ENCODE results near the gene HOXD4.

HOXD4 gene

DNA sequence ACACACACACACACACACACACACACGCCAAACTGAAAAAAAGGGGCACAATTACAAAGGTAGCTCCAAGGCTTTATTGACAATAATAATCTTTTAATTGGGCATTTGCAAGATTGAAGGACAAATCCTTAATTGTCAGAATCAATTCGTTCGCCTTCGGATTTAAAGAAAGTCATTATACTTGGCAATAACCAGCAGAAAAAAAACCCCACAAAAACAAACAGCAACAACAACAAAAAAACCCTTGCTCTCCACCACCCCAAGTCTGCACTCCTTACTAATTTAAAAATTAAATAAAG, 23.6 kb upstream of the HOXD4 start:
- no peak for DNase-seq

DNA sequence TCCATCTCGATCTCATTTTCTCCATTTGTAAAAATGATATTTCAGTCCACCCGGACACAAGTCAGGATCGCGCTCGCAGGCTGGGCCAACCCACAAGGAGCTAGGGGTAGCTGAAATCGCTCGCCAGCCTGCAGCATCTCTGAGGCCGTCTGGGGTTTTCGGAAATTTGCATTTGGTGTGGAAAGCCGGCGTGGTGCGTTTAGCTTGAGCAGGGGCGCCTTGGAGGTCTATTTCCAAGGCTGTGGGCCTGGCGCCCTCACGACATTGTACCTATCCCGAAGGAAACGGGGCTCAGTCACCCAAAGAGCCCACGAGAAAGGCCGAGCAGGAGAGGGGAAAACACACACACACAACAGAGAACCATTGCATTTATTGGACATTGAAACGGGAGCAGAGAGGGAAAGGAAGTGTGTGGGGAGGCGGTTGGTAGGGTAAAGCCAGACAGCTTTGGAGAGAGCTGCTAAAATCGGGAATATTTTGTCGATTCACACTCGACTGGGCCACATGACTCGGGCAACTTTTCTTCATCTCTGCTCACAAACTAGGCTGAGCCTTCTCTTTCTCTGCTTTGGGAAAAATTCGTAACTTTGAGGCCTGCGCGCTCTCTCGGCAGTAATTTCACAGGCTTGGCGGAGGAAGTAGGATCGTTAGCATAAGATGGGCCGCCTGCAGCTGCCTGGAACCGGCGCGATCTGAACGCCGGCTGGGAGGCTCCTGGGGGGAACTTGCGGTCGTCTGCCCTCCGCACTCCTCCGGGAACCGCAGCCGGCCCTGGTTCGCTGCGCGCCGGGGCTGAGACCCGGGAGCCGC, 23.0 kb upstream of the HOXD4 start:
- DNase-seq: no peak

DNA sequence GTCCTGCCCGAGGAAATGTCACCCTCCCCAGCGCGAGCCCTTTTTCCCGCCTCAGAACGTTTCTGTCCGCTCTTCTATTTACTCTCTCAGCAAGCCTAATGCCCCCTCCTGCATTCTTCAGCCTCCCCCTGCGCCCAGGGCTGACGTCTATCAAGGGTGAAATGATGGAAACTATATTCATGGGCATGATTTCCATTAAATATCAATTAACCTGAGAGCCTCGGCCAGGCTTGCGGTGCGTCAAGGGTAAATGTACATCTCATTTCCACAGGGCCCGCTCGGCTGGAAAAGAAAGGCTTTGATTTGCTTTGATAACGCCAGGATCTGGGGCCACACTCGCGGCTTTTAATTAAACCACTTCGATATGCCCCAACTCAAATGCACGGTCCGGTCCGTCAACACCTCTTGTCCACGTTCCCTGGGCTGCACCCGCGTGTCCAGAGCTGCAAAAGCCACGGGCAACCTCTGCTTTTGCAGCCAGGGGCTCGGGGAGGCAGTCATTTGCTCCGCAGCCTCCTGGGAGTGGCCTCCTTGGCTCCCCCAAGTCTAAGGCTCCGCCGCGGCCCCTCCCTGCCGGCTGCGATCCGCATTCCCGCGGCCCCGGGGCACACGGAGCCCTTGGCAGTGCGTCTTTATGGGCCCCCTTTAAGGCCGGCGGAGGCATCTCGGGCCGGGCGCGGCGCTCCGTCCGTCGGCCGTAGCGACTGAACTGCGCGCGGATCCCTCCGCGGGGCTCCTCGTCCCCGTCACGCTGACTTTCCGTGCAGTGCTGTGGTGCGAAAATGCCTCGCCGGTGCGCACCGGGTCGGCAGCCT, 22.2 kb upstream of the HOXD4 start, which contains the start of gene HOXD8:
Gene HOXD8, plus strand, starts transcription at position 724 of the 815 bp plus-strand sequence. CDS start 662 bp downstream, outside the sequence.
- DNase-seq: no peak

DNA sequence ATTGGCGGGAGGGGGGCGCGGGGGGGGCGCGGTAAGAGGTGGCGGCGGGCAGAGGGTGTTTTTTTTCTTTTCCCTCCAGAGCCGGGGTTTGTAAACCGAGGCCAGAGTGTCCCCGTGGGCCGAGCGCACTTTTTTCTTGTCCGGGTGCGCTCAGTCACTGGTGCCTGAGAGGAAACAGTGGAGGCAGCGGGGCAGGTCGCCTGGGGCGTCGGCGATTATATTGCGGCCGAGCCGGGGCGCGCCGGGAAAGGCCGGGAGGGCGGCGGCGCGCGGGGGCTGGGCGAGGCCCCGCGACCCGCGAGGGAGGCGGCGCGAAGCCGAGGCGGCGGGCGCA, 21.6 kb upstream of the HOXD4 start:
- DNase-seq: no peak

DNA sequence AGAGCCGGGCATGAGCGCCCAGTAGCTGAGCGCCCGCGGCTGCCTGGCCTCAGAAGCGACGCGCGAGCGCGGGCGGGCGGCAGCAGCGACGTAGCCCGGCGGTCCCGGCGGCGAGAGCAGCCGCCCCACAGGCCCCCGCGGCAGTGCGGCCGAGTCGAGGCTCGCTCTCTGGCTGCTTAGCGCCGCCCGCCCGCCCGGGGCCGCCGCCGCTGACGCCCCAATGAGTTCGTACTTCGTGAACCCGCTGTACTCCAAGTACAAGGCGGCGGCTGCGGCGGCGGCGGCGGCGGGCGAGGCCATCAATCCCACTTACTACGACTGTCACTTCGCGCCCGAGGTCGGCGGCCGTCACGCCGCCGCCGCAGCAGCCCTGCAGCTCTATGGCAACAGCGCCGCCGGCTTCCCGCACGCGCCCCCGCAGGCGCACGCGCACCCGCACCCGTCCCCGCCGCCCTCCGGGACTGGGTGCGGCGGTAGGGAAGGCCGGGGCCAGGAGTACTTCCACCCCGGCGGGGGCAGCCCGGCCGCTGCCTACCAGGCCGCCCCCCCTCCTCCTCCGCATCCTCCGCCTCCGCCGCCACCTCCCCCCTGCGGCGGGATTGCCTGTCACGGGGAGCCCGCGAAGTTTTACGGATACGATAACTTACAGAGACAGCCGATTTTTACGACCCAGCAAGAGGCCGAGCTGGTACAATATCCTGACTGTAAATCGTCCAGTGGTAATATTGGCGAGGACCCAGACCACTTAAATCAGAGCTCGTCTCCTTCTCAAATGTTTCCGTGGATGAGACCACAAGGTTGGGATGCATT, 21.0 kb upstream of the HOXD4 start:
- peak in 1 of 2 experiments; percentile 20 for DNase-seq

DNA sequence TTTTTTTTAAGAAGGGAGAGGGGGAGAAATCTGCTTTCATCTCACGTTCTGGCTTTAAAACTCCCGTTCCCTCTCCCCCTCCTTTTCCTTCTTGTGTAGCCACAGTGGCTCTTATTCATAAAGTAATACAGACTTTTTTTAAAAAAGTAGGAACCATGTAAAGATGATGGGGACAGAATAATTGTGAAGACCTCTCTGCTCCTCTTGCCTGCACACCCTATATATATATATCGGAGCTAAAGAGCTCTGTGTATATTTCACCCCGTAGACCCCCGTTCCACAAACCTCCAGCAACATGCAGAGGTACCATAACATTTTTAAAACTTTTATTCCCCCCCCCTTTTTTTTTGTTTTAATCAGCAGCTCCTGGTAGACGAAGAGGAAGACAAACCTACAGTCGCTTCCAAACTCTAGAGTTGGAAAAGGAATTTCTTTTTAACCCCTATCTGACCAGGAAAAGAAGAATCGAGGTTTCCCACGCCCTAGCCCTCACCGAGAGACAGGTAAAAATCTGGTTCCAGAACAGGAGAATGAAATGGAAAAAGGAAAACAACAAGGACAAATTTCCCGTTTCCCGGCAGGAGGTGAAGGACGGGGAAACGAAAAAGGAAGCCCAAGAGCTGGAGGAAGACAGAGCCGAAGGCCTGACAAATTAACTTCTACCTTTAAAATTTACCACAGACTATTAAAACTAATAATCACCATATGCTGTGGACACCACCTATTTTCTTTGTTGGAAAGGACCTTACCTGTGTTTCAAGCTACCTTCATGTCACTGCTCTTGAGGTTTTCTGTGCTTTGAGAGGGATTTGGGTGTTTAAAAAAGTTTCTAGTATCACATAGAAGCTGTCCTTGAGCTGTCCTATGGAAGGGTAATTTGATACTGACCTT, 20.1 kb upstream of the HOXD4 start:
- DNase-seq: no peak

DNA sequence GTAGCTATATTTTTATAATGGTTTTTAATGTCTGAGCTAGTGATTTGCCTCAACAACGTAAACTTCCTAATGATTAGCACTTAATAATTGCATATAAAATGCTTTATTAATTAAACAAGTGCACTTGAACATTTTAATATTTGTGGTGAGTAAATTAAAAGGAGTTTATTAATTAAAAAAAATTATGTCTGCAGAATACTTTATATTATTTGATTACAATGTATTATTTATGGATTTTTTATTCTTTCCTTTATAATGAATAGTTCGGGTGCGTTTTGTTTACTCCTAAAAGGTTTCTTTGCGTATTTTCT, 19.5 kb upstream of the HOXD4 start:
- no peak for DNase-seq

DNA sequence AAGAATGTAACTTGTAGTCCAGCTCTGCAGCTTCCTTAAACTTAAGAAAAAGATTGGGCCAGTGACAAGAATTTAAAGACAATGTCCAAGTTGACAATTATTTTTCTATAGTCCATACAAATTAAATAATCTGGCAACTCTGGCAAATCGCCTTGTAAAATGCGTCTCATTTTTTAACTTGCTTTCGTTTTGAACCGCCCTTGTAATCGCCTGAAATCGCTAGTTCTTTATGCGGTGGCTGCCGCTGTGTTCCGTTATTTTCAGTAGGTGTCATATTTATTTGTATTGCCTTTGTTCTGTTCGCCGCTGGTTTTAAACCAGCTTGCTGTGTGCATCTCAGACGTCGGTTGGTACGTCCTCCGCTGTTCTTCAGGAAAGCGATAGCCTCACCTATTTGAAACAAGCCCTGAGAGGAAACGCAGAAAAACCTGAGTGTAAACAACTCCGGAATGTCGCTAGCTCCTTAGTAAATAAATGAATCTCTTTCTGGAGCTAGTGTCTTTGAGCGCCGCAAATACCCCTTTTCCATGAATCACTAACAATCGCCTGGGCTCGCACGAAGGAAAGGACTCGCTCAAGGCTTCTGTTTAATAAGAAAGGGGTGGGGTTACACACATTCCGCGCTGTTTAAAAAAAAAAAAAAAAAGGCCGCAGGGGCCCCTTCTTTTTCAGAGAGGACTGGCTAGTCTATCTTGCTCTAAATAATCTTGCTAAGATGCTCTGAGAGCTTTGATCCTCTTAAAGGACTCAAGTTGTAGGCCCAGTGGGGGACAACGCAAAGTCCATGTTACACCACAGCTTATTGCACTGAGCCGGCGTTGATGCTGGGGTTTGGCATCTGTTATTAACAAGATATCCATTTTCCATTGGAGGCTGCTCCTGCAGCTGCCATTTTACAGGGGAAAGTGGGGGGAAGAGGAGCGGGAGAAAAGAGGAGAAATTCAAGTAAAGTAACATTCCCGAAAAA, 18.9 kb upstream of the HOXD4 start:
- DNase-seq: no peak

DNA sequence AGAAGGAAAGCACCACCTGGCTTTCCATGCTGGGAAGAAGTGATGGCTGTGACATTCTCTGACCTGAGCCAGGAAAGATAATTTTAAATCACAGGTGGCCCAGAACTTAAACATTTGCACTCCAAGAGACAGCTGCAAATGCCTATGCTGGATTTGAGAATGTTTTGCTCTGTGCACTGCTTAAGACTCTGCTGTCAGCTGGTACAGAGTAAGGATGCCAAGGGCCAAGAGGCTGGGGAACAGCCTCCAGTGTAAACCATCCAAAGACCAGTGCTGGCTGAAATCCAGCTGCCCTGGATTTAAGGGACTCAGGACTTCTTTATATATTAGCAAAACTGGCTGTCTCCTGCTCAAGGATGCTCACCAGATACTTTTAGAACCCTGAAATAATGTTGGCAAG, 18.0 kb upstream of the HOXD4 start:
- DNase-seq: no peak

DNA sequence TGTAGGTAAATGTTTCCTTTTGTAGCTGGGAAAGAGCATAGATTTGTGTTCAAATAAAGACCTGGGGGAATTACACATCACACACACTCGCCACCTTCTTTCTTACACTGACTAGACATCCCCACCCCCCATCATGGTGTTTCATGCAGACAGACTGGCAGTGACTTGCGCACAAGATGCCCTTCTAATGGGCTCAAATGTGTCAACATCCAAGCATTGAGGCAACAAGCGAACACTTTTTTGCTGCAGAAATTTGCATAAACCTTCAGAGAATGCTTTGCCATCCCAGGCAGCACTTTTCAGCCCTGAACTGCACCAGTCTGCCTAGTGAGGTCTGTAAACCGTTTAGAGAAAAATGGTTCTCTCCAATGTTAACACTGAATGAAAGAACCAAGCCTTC, 17.3 kb upstream of the HOXD4 start:
- DNase-seq: no peak

DNA sequence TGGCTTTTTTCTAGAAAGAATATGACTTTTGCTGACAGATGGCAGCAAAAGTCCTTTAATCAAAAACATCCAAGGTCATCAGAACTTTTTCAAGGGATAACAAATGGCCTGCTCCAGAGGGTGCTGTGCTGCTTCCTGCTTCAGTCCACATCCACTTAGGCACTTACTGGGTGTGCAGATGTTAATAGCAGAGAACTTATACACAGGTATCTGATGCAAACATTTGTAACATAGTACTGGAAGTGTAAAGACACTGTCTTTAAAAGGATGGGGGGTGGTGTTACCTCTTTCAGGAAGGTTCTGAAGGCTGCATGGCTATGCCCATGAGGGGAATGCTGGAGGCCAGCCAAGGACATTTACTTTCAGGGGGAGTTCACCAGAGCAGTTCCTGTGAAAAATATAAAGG, 16.3 kb upstream of the HOXD4 start:
- no peak for DNase-seq

DNA sequence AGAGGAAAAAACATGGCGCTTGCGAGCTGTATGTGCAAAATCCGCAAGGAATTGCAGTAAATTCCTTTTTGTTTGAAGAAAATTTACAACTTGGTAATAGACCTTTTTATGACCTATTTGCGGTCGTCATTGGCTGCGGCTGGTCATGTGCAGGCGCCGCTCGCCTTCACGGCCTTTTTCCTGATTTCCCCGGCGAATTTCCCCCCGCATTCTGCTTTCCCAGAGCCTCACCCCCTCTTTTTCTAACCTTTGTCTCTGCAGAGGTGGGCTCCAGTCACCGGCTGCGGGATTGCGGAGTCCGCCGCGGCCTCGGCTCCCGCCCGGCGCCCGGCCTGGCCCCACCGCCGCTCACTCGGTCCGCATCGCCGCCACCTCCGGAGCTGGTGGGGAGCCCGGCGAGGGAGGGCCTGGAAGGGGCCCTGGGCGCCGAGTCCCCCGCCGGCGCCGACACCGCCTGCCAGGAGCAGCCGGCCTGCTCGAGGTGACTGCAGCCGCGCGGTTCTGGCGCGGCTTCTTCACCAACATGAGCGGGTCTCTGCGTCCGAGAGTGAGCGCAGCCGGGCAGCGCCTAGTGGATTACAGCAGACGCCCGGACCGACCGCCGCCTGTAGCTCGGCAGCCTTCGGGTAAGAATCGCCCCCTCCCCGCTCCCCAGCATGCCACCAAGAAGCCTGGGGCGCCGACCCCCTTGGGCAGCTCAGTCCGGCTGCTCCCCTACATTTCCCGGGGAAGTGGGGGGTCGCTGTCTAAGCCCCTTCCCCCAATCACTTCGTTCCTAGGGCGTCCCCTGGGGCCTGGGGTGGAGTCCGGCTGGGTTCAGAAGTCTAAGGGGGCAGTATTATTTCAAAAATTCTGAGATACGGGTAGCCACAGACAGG, 14.7 kb upstream of the HOXD4 start:
- DNase-seq: no peak

DNA sequence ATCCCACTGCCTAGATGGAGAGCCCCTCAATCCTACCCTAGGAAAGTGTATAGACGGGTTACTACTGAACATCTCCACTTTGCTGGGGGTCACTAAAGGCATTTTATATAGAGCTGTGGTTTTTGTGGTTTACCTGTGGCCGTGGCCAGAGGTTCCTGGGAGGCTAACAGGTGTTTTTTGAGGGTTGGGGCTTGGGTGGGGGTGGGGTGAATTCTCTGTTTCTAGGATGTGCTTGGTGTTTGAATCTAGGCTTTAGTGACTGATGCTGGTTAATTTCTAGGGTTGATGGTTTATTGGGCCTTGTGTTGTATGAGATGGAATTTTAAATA, 14.1 kb upstream of the HOXD4 start:
- DNase-seq: no peak

DNA sequence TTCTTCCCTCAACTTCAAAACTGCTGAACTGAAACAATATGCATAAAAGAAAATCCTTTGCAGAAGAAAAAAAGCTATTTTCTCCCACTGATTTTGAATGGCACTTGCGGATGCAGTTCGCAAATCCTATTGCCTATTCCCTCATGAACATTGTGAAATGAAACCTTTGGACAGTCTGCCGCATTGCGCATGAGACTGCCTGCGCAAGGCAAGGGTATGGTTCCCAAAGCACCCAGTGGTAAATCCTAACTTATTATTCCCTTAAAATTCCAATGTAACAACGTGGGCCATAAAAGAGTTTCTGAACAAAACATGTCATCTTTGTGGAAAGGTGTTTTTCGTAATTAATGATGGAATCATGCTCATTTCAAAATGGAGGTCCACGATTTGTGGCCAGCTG, 13.4 kb upstream of the HOXD4 start:
- DNase-seq: no peak

DNA sequence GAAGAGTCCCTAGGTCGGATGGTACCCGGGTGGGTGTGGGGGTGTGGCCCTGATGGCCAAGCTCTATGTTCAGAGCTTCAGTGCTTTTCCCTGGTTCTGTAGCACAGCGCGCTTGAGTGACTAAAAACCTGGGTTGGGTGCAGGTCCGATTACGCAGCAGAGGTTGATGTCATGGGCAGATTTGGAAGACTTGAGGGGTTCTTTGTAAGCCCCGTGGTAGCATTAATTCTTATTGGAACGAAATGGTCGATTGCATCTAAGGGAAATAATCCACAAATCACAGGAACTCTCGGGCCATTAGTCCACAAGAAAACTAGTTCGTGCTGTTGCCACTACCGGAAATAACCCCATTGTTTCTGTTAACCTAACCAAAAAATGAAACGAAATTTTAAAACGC, 12.8 kb upstream of the HOXD4 start:
- no peak for DNase-seq

DNA sequence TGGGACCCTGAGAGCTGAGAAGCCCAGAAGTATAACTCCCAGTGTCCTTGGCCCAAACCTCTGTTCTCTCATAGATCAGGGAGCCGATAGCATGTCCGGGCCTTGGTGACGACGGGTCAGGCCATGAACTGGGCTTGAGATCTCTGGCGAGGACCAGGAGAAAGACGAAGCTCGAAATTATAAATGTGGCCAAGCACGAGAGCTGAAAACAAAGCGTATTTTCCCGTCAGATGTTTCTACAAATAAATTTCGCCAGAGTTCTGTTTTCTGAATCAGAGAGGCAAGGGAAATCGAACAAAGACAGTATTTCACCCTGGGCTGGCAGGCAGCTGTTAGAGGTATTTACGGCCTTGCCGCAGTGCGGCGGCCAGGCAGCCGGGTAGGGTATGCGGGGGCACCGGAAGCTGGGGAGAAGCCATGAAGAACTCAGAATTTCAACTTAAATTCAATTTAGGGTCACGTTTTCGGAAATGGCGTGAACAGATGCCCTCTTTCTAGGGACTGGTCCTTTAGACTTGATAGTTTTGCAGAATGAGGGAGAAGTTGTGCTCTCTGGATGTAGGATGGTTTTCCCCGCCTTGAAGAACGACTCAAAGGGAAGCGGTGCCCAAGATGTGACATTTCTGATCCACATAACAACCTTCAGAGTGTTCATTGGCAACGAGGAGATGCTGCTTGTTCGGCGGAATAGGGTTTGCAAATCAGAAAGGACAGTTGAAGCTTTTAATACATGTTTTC, 12.3 kb upstream of the HOXD4 start:
- DNase-seq: no peak

DNA sequence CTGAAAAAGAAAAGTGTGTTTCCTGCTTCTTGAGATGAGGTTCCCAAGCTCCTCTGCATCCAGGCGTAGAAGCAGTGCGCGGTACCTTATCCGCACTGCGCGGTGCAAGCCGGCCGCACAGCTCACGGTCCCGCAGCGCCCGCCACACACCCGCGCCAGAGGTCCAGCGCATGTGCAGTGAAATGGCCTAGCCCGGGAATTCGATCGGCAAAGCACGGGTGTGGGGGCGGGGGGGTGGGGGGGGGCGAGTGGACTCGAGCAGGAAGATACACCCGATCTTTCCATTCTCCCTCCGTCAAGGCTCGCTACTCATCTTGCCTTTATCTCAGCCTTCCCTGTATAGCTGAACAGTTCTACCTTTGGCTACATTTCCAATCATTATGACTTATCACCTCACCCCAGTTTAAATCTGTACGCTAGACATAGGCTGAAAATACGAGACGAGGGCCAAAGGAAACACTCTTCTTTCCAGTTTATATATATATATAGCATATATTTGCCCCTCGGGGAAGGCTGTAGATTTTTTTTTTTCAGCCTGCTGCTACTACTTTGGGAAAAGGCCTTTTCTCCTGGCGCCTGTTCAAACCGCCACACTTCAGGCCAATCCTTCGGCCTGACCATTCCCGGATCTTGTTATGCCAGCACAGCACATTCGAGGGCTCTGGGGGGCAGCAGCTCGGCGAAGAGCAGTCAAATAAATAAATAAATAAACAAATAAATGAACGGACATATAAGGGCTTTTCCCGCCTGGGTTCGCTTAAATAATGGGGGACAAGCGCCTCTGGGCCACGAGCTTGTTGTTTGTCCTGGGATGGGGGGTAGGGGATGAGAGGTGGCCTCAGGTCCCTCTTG, 11.5 kb upstream of the HOXD4 start:
- no peak for DNase-seq

DNA sequence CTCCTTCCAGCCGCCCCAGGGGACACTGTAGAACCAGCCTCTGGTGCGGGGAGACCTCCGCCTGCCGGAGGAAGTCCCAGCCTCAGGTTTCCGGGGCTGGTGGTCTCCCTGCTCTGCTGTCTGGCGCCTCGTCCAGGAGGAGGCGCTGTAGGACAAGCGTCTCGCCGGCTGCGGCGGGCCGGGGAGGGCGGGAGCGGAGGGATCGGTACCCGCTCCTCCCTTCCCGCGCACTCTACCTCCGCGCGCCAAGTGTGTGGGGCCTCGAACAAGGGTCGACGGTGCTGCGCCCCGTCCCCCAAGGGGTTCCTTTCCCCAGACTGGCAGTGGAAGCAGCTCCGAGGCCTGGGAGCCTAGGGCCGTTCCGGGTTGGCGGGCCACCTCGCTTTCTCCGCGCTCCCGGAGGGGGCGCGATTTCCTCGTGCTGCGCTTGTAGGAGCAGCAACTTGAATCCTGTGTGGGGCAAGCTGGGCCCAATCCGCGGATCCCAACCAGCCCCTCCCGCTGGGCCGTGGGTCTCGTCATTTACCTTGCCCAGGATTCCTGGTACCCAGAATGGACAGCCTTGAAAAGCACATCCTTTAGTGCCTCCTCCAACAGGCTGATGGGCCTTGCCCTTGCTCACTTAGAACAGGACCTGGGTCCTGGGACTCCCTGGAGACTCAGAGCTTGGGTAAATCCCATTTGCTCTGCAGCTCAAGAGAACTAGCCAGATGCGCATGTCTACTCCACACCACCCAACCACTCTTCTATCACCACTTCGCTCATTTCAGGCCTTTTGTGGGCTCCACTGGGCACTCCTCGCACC, 10.6 kb upstream of the HOXD4 start:
- peak; percentile 38 to 62 for DNase-seq
